GM18517 (cell line): ENCODE measurements around the gene ARMH1.
"Not testable (repeated sequence)": the region's sequence is repeated elsewhere in the genome, so short reads cannot be mapped to it uniquely, and the experiment has no call there.

Source experiments
- ATAC-seq: cut with Tn5 transposase; IDR thresholded peaks from one replicate; pipeline ENCODE4 v1.9.1; 2021; ENCODE audit warnings: mild to moderate bottlenecking, moderate library complexity; ENCODE audit not compliant: unreplicated experiment

Gene ARMH1

GRCh38 chr1:44689447-44689765, 14.9 kb downstream of the ARMH1 start:
- no peak for ATAC-seq

DNA sequence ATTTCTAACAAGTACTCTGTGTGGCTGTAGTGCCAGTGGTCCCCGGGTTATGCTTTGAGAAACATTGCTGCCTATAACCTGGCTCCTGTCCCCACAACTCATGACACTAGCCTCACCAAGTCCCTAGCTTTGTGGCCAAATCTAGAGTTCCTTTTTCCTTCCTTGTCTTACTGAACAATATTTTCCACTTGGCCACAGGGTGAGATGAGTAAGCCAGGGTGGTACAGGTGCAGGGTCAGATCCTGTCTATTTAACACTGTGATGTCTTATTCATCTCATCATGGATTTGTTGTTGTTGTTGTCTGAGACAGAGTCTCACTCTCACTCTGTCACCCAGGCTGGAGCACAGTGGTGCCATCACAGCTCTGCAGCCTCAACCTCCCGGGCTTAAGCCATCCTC, 18.6 kb downstream of the ARMH1 start:
- no peak for ATAC-seq

GRCh38 chr1:44693900-44694299, 19.4 kb downstream of the ARMH1 start:
- no peak for ATAC-seq

DNA sequence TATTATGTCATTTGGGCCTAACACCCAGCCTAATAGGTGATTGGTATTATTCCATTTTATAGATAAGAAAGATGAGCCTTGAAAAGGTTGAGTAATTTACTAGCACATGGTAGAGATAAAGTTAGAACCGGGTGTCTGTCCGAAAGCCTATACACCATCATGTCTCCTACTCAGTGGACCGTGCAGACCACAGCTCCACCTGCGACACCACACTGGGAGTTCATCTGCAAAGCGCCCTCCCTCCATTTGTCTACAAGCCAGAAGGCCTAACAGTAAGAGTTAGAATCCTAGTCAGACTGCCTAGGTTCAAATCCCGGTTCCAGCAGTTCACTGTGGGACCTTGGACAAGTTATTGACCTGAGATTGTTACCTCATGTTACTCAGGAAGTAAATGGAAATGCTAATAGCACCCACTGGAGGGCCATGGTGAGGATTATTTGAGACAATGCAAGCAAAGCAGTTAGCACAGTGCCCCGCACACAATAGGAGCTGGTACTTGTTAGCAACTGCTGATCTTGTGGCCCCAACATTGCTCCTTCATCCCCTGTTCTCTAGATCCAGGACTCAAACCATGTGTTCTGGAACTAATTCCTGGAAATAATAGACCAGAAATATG, 20.5 kb downstream of the ARMH1 start:
- ATAC-seq = peak; percentile 64

DNA sequence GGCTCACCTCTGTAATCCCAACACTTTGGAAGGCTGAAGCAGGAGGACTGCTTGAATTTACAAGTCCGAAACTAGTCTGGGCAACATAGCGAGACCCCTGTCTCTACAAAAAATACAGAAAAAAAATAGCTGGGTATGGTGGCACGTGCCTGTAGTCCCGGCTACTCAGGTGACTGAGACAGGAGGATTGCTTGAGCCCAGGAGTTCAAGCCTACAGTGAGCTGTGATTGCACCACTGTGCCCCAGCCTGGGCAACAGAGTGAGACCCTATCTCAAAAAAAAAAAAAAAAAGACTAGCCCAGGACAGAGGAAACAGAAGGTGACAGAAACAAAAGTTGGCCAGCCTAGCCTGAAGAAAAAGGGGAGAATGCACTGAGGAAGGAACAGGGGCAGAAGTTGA, 21.2 kb downstream of the ARMH1 start:
- no peak for ATAC-seq

DNA sequence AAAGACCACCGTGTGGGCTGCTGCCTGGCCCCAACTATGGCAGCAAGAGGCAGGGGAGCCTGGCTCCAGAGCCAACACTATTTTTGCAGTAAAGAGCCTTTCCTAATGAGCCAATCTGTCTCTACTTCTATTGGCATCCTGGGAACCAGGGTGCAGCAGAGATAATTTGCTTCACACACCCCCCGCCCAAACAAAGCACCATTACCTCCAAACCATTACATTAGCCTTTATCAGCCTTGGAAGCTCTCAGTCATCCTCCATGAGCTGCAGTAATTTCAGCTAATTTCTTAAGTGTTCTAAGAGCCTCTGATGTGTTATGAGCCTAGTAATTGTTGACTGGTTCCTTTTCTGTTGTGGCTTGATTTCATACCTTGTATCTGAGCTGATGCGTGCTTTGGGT, 21.6 kb downstream of the ARMH1 start:
- ATAC-seq = no peak

- no peak for ATAC-seq
Measured at GRCh38 chr1:44696789-44697345, 22.4 kb downstream of the ARMH1 start.

GRCh38 chr1:44698138-44698537, 23.6 kb downstream of the ARMH1 start:
- no peak for ATAC-seq

GRCh38 chr1:44699375-44699774, 24.9 kb downstream of the ARMH1 start:
- not testable (repeated sequence) for ATAC-seq

DNA sequence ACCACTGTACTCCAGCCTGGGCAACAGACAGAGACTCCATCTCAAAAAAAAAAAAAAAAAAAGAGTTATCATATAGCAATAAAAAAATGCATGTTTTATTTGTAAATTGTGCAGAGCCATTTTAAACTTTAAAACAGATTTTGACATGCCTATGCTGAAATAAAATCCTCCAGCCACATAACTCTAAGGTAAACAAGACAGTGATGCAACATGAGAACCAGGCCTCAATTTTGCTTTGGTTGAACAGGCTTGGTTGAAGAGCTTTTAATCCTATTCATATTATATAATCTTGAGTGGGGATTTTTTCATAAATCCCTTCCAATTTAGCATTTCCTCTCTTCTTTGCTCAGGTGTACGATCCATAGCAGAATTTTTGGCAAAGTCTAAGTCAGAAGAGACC, 26.1 kb downstream of the ARMH1 start:
- no peak for ATAC-seq

DNA sequence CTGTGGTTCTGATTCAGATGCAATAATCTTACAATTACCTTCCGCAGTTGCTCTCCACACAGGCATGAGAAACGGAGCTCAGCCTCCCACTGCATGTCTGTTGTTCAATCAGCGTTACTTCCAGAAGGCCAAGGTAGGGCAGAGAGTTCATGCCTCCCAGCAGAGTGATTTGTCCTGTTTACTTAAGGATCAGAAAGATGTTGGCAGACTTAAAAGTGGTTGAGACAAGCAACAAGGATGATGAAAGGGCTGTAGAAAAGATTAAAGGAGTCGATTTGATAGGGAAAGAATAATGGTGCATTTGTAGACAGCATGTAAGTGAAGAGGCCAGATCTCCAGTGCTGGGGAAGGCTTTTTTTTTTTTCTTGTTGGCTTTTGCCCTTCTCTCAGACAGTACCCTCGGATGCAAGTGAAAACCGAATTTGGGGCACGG, 26.6 kb downstream of the ARMH1 start:
- no peak for ATAC-seq

DNA sequence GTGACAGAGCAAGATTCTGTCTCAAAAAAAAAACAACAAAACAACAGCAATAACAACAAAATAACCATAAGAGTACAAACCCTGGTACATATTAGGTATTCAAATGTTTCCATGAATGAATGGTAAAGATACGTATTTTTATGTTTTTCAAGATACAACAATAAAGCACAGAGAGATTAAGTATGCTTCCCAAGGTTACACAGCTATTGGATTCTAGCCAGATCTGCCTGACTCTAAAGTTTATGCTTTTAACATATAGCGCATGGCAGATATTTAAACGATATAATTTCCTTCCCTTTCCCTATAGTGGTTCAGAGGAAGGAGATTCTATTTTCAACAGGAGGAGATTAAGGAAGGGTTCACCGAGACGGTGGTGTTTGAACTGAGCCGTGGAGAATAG, 31.0 kb downstream of the ARMH1 start:
- ATAC-seq = no peak

- ATAC-seq = no peak
Measured at GRCh38 chr1:44705938-44706337, 31.4 kb downstream of the ARMH1 start.

DNA sequence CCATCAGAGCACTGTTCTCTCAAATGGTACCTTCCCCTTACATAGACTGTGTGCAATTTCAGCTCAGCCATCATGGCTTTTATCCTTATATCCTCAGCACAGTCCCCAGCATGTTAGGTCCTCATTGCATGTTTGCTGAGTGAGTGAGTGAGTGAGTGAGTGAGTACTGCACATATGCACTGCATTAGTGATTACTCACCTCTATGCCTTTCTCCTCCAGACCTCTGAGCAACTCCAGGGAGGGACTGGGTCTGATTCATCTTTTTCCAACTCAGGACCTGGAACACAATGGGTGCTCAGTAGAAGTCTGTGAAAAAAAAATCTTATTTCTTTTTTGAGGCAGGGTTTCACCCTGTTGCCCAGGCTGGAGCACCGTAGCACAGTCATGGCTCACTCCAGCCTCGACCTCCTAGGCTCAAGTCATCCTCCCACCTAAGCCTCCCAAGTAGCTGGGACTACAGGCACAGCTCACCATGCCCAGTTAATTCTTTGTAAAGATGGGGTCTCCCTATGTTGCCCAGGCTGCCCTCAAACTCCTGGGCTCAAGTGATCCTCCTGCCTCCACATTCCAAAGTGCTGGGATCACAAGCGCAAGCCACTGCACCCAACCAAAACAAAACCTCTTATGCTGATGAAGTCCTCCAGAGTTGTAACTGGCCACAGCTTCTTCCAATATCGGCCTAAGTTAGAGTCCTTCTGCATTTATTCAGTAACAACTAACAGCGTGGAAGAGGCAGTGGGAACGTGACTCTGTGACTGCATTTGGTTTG, 32.8 kb downstream of the ARMH1 start:
- ATAC-seq = no peak

GRCh38 chr1:44707959-44708831, 33.7 kb downstream of the ARMH1 start:
- ATAC-seq = no peak

DNA sequence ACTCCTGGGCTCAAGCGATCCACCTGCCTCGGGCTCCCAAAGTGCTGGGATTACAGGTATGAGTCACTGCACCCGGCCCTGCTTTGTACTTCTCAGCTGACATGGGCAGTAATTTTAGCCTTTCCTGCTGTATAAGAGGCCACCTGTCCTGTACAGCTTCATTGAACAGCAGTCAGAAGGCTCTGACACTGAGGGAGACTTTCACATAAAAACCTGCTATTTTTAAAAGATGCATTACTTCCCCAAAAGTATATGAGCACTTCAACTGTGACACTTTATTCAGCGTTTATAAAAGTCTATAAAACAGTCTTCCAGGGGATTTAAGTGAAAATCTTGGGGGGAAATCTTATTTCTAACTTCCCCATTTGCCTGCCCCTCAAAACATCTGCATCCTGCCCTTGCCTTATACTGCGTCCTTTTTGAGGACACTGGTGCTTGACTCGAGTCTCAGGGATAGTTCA, 38.8 kb downstream of the ARMH1 start:
- no peak for ATAC-seq

GRCh38 chr1:44714532-44714931, 40.0 kb downstream of the ARMH1 start:
- ATAC-seq = no peak

DNA sequence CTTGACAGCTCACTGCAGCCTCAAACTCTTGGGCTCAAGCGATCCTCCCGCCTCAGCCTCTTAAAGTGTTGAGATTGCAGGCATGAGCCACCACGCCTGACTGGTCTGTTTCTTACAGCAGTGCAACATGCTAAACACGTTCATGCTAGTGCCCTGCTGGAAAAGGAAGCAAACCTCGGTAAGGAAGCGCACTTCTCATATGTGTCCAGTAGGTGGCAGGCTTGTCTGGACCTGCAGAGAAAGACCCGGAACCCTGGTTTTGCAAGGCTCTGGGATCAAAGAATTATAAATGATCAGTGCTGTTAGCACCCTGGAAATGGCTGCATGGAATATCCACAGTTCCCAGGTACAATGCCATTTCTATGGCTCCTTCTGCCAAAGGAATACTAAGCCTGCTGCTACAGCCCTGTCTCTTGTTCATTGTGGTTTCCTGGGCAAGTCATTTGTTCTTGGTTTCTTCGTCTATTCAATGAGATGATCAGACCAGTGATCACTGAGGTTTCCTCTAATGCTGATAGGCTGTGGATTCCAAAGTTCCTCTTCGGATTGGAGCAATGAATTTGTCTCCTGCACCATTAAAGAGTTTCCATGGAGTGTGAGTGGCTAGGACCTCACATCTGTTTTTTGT, 40.5 kb downstream of the ARMH1 start:
- ATAC-seq = no peak

- ATAC-seq = no peak
Measured at GRCh38 chr1:44717156-44717555, 42.6 kb downstream of the ARMH1 start.

- no peak for ATAC-seq
Measured at GRCh38 chr1:44717653-44718052, 43.1 kb downstream of the ARMH1 start.

GRCh38 chr1:44718091-44718490, 43.6 kb downstream of the ARMH1 start:
- ATAC-seq = no peak
